Measurements from ENCODE around the gene CNTNAP3B.
"Not testable (repeated sequence)": the region's sequence is repeated elsewhere in the genome, so short reads cannot be mapped to it uniquely, and the experiment has no call there.

Gene CNTNAP3B

DNA sequence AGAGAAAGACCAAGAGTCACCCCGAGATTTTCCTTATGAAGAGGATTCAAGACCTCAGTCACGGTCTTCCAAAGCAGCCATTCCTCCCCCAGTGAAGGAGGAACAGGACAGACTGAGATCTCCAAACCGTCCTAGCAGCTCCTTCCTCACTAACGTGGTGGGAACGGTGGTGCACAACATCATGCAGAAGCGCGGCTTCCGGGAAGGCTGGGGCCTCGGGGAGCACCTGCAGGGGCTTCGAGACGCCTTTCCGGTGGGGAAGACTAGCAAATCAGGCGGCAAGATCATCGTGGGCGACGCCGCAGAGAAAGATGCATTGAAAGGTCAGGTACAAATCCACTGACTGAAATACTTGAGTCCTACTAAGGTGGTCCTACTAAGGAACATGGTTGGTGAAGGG is 154.3 kb downstream of the CNTNAP3B start:
- DNase-seq: not testable (repeated sequence)

- not testable (repeated sequence) for DNase-seq
Measured at GRCh38 chr9:41953007-41953406, 176.2 kb downstream of the CNTNAP3B start.

DNA sequence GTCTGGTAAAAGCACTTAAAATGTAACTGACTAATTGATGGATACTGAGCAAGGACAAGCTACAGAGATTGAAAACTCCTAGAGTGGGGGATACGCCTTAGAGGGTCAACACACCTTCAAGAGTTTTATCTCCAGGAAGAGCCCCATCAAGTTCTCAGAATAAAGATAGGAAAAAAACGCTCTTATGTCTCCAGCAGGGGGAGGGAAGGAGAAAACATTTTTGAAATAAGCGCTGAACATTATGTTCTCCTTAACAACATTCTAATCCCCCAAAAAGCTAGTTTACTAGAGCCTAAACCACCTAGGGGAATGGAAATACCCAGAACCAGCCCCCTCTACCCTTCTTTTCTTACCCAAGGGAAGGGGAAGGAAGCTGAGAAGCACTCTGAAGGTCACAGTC is 187.5 kb downstream of the CNTNAP3B start:
- DNase-seq: not testable (repeated sequence)

DNA sequence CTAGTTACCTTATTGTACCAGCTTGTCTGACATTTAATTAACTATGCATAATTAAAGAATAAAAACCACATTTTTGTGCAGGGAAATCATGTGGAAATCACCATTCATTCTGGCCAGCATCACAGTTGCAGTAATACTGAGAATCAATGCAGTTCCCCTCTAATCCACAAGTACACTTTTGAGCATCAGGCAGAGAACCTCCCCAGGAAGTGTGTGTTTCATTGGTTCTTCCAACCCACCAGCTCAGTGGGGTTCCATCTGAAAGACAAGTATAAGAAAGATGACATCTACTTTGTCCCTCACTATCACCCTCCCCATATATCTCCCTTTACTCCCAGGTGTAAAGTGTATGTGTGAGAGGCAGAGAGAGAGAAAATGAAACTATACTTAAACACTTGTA is 191.1 kb downstream of the CNTNAP3B start:
- DNase-seq: not testable (repeated sequence)

GRCh38 chr9:41935727-41936126 is 193.5 kb downstream of the CNTNAP3B start:
- DNase-seq: not testable (repeated sequence)

GRCh38 chr9:41929172-41929571 is 200.1 kb downstream of the CNTNAP3B start:
- not testable (repeated sequence) for DNase-seq

DNA sequence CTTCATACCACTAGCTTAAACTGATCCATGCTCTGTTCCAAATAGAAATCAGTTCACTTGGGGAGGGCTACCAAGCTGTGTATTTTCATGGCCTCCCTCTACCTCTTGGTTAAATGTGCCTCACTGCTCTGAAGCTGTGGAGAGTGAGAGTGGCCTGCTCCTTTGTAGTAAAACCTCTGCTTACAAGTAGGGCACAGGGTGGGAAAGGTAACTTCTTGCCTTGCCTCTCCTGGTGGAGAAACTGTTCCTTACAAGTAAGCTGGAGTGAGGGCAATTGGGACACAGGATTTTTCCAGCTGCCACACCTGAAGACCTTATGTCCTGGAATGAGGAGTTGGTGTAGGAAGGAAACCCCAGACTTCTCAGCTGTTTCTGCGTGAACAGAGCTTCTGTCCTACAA is 211.9 kb downstream of the CNTNAP3B start:
- not testable (repeated sequence) for DNase-seq

DNA sequence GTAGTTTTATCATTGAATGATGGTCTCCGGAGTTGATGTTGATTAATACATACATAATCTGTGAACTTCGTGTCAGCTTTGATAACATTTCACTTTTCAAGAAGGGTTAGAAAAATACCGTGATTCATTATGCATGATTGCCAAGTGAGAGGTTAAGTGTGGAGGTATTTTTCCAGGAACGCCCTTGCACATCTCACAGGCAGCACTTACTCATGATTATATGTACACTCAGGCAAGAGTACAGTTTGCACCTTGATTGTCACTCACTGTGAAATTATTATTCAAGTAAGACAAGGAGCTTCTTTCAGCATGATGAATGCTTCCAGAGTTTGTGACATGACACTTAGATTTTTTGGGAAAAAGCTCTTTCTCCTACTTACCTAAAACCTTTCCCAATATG is 223.7 kb downstream of the CNTNAP3B start:
- DNase-seq: not testable (repeated sequence)

DNA sequence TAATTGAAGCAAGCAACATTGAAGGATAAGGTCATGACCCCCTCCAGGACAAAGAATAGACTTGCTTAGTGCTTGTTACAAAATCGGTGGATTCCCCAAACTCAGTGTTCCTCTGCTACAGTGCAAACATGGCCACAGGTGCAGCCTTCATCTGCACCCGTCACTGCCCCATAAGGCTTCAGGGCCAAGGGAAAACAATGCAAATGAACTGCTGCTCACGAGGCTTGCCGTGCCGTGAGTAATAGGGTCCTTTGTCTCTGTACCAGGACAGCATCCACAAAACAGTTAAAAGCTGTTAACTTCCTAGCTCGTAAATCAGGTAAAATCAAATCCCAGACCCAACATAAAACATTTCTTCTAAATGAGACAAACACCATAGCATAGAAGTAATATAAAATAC is 226.5 kb downstream of the CNTNAP3B start:
- not testable (repeated sequence) for DNase-seq

GRCh38 chr9:41898720-41899343 is 230.4 kb downstream of the CNTNAP3B start:
- not testable (repeated sequence) for DNase-seq

DNA sequence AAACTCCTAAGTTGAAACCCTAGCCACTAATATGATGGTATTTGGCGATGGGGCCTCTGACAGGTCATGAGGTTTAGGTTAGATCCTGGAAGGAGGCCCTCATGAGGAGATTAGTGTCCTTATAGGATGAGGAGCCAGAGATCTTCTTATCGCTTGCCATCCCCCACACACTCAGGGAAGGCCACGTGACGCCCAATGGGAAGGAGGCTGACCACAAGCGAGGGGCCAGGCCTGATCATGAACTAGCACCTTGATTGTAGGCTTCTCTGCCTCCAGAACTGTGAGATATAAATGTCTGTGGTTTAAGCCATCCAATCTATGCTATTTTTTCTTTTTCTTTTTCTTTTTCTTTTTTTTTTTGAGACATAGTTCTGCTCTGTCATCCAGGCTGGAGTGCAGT is 254.7 kb downstream of the CNTNAP3B start:
- not testable (repeated sequence) for DNase-seq

- not testable (repeated sequence) for DNase-seq
Measured at GRCh38 chr9:41855422-41855821, 273.8 kb downstream of the CNTNAP3B start.

DNA sequence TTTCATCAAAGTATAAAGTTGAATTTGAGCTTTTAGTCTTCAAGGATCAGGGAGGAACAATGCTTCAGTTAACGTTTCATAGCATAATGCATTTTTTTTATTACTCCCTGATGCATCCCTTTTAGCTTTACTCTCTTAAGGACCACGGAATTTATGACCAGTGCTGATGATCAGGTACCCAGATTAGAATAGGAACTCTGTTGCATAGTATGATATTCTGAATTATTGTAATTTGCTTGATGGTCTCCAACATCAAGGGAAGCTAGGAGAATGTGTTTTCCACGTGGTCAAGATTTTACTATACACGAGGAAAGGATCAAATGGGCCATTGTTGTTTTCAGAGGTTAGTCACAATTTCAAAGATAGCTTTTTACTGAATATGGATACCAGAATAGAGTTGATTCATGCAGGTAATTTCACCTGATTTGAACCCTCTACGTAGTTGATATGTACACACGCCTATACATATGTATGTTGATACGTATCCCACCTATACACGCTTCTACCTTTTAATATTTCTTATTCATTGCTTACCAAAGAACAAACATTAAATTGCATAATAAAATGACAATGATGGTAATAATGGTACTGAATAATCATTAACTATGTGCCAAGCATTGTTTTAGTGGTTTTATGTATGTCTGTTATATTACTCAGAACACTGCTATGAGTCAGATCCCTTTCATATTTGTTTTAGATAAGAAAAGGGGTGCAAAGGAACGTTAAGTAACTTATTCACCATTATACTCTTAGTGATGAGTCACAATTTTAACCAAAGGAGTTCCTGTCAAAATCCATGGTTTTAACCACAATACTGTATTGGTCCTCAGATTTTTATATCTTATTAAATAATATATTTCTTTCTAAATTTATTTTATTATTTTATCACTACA is 277.1 kb downstream of the CNTNAP3B start:
- DNase-seq: not testable (repeated sequence)

DNA sequence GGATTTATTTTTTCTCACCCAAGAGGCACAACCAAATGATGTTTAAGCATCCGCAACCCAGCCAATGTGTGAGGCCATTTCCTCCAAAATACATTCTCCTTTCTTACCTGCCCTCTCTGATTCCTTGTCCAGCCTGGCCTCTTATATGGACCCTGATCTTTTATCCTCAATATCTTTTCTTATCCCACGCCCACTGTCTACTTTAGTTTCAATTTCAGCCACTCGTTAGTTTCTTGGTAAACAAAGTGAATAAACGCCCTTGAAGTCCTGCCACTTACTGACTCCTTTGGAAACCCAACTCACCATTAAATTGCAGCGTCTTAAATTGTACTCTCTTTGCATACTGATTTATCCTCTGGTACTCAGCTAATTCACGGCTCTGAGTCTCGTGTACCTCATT is 281.4 kb downstream of the CNTNAP3B start:
- DNase-seq: not testable (repeated sequence)

Data from activated T-cell treated with anti-CD3 and anti-CD28 coated beads for 4 hours (primary cell).